ENCODE data around the gene ANKRD36. TPM values are rescaled to one million over a fixed set of nuclear protein-coding genes. Genes with fewer than 3 reads are reported as not detected.
A peak's percentile ranks its signal among the peaks of the same experiment; 100 is the strongest.
"Not testable (repeated sequence)": the region's sequence is repeated elsewhere in the genome, so short reads cannot be mapped to it uniquely, and the experiment has no call there.

Gene ANKRD36
- total RNA-seq, 1 donor from 2014 or later, result 38.1 TPM

- TF ChIP-seq CTCF (IDR thresholded peaks at IDR 0.05), result peak; percentile 83
- not testable (repeated sequence) for DNase-seq (ENCODE audit: extremely low spot score, unreplicated experiment); H3K4me1 Mint-ChIP-seq (ENCODE audit: unreplicated experiment); H3K36me3 Mint-ChIP-seq (ENCODE audit: unreplicated experiment); H3K9me3 Mint-ChIP-seq (ENCODE audit: unreplicated experiment)
- H3K4me3 Mint-ChIP-seq (ENCODE audit: unreplicated experiment), result peak overlapping the region; percentile 99
- H3K27ac Mint-ChIP-seq (ENCODE audit: unreplicated experiment), result peak overlapping the region; percentile 92
- peaks cover 31% of the 10 kb centered on the region for H3K27me3 Mint-ChIP-seq (ENCODE audit: unreplicated experiment)
These were observed 468 bp upstream of the ANKRD36 start for GRCh38 chr2:97112320-97113049.

- peak overlapping the region; percentile 97 for H3K27ac Mint-ChIP-seq (ENCODE audit: unreplicated experiment)
- peaks cover 21% of the 10 kb centered on the region for H3K27me3 Mint-ChIP-seq (ENCODE audit: unreplicated experiment)
- H3K9me3 Mint-ChIP-seq (ENCODE audit: unreplicated experiment); DNase-seq (ENCODE audit: extremely low spot score, unreplicated experiment); H3K4me1 Mint-ChIP-seq (ENCODE audit: unreplicated experiment); H3K36me3 Mint-ChIP-seq (ENCODE audit: unreplicated experiment): not testable (repeated sequence)
- H3K4me3 Mint-ChIP-seq (ENCODE audit: unreplicated experiment), result peak overlapping the region; percentile 99
These were observed 916 bp downstream of the ANKRD36 start for GRCh38 chr2:97113882-97114255.

GRCh38 chr2:97129090-97129489 lies 16.1 kb downstream of the ANKRD36 start:
- H3K4me1 Mint-ChIP-seq (ENCODE audit: unreplicated experiment); H3K27ac Mint-ChIP-seq (ENCODE audit: unreplicated experiment); DNase-seq (ENCODE audit: extremely low spot score, unreplicated experiment); H3K27me3 Mint-ChIP-seq (ENCODE audit: unreplicated experiment); H3K4me3 Mint-ChIP-seq (ENCODE audit: unreplicated experiment); H3K9me3 Mint-ChIP-seq (ENCODE audit: unreplicated experiment): not testable (repeated sequence)
- peaks cover 21% of the 10 kb centered on the region for H3K36me3 Mint-ChIP-seq (ENCODE audit: unreplicated experiment)

GRCh38 chr2:97144016-97144415 lies 31.1 kb downstream of the ANKRD36 start:
- H3K27ac Mint-ChIP-seq (ENCODE audit: unreplicated experiment); H3K4me3 Mint-ChIP-seq (ENCODE audit: unreplicated experiment); H3K4me1 Mint-ChIP-seq (ENCODE audit: unreplicated experiment); H3K27me3 Mint-ChIP-seq (ENCODE audit: unreplicated experiment); H3K9me3 Mint-ChIP-seq (ENCODE audit: unreplicated experiment); DNase-seq (ENCODE audit: extremely low spot score, unreplicated experiment): not testable (repeated sequence)
- peaks cover 26% of the 10 kb centered on the region for H3K36me3 Mint-ChIP-seq (ENCODE audit: unreplicated experiment)

GRCh38 chr2:97166548-97166947 lies 53.6 kb downstream of the ANKRD36 start:
- DNase-seq (ENCODE audit: extremely low spot score, unreplicated experiment); H3K27me3 Mint-ChIP-seq (ENCODE audit: unreplicated experiment); H3K4me3 Mint-ChIP-seq (ENCODE audit: unreplicated experiment); H3K27ac Mint-ChIP-seq (ENCODE audit: unreplicated experiment); H3K4me1 Mint-ChIP-seq (ENCODE audit: unreplicated experiment): not testable (repeated sequence)
- Mint-ChIP-seq H3K36me3 (ENCODE audit: unreplicated experiment) (peaks cover 35% of the 10 kb centered on the region), H3K9me3 (ENCODE audit: unreplicated experiment) (peaks cover 12% of the 10 kb centered on the region)

- not testable (repeated sequence) for H3K27me3 Mint-ChIP-seq (ENCODE audit: unreplicated experiment); H3K4me3 Mint-ChIP-seq (ENCODE audit: unreplicated experiment); DNase-seq (ENCODE audit: extremely low spot score, unreplicated experiment); H3K4me1 Mint-ChIP-seq (ENCODE audit: unreplicated experiment); H3K27ac Mint-ChIP-seq (ENCODE audit: unreplicated experiment)
- H3K9me3 Mint-ChIP-seq (ENCODE audit: unreplicated experiment), result peaks cover 12% of the 10 kb centered on the region
- H3K36me3 Mint-ChIP-seq (ENCODE audit: unreplicated experiment), result peaks cover 35% of the 10 kb centered on the region
These were observed 55.0 kb downstream of the ANKRD36 start for GRCh38 chr2:97167938-97168337.

- DNase-seq (ENCODE audit: extremely low spot score, unreplicated experiment); H3K27me3 Mint-ChIP-seq (ENCODE audit: unreplicated experiment); H3K4me3 Mint-ChIP-seq (ENCODE audit: unreplicated experiment); H3K4me1 Mint-ChIP-seq (ENCODE audit: unreplicated experiment); H3K27ac Mint-ChIP-seq (ENCODE audit: unreplicated experiment): not testable (repeated sequence)
- peaks cover 12% of the 10 kb centered on the region for H3K9me3 Mint-ChIP-seq (ENCODE audit: unreplicated experiment)
- peaks cover 30% of the 10 kb centered on the region for H3K36me3 Mint-ChIP-seq (ENCODE audit: unreplicated experiment)
These were observed 55.6 kb downstream of the ANKRD36 start for GRCh38 chr2:97168583-97168982.

- H3K36me3 Mint-ChIP-seq (ENCODE audit: unreplicated experiment), result peaks cover 23% of the 10 kb centered on the region
- not testable (repeated sequence) for H3K27ac Mint-ChIP-seq (ENCODE audit: unreplicated experiment); H3K9me3 Mint-ChIP-seq (ENCODE audit: unreplicated experiment); DNase-seq (ENCODE audit: extremely low spot score, unreplicated experiment); H3K4me1 Mint-ChIP-seq (ENCODE audit: unreplicated experiment); H3K27me3 Mint-ChIP-seq (ENCODE audit: unreplicated experiment); H3K4me3 Mint-ChIP-seq (ENCODE audit: unreplicated experiment)
These were observed 67.4 kb downstream of the ANKRD36 start for GRCh38 chr2:97180391-97180790.

GRCh38 chr2:97195349-97195748 lies 82.4 kb downstream of the ANKRD36 start:
- not testable (repeated sequence) for H3K9me3 Mint-ChIP-seq (ENCODE audit: unreplicated experiment); H3K4me1 Mint-ChIP-seq (ENCODE audit: unreplicated experiment); DNase-seq (ENCODE audit: extremely low spot score, unreplicated experiment); H3K4me3 Mint-ChIP-seq (ENCODE audit: unreplicated experiment); H3K27ac Mint-ChIP-seq (ENCODE audit: unreplicated experiment); H3K27me3 Mint-ChIP-seq (ENCODE audit: unreplicated experiment)
- H3K36me3 Mint-ChIP-seq (ENCODE audit: unreplicated experiment), result peaks cover 58% of the 10 kb centered on the region

- not testable (repeated sequence) for H3K9me3 Mint-ChIP-seq (ENCODE audit: unreplicated experiment); DNase-seq (ENCODE audit: extremely low spot score, unreplicated experiment); H3K4me1 Mint-ChIP-seq (ENCODE audit: unreplicated experiment); H3K27me3 Mint-ChIP-seq (ENCODE audit: unreplicated experiment); H3K27ac Mint-ChIP-seq (ENCODE audit: unreplicated experiment); H3K4me3 Mint-ChIP-seq (ENCODE audit: unreplicated experiment)
- H3K36me3 Mint-ChIP-seq (ENCODE audit: unreplicated experiment), result peaks cover 48% of the 10 kb centered on the region
These were observed 84.3 kb downstream of the ANKRD36 start for GRCh38 chr2:97197251-97197650.

GRCh38 chr2:97200887-97201286 lies 87.9 kb downstream of the ANKRD36 start:
- not testable (repeated sequence) for H3K4me3 Mint-ChIP-seq (ENCODE audit: unreplicated experiment); H3K9me3 Mint-ChIP-seq (ENCODE audit: unreplicated experiment); H3K27me3 Mint-ChIP-seq (ENCODE audit: unreplicated experiment); DNase-seq (ENCODE audit: extremely low spot score, unreplicated experiment); H3K4me1 Mint-ChIP-seq (ENCODE audit: unreplicated experiment); H3K27ac Mint-ChIP-seq (ENCODE audit: unreplicated experiment)
- peaks cover 23% of the 10 kb centered on the region for H3K36me3 Mint-ChIP-seq (ENCODE audit: unreplicated experiment)
